Type B pancreatic cell (in vitro differentiated cells): ENCODE results near the gene CROCC2. TPM values are rescaled to one million over a fixed set of nuclear protein-coding genes. Genes with fewer than 3 reads are reported as not detected.

Experiments
- DNase-seq: peaks from one replicate; pipeline ENCODE4 v3.0.0; 2021; ENCODE audit warnings: mixed read lengths; ENCODE audit not compliant: unreplicated experiment; ENCODE audit errors: extremely low spot score
- H3K27ac Mint-ChIP-seq: 2 replicates; pipeline ENCODE4 v1.8.0; 2021; ENCODE audit warnings: mild to moderate bottlenecking, mixed read lengths
- H3K27me3 Mint-ChIP-seq: 2 replicates; pipeline ENCODE4 v1.8.0; 2021; ENCODE audit warnings: mixed read lengths
- H3K36me3 Mint-ChIP-seq: 2 replicates; pipeline ENCODE4 v1.8.0; 2021; ENCODE audit warnings: mixed read lengths
- H3K4me1 Mint-ChIP-seq: one replicate; pipeline ENCODE4 v1.8.0; 2021; ENCODE audit warnings: mixed read lengths; ENCODE audit not compliant: unreplicated experiment
- H3K4me3 Mint-ChIP-seq: 2 replicates; pipeline ENCODE4 v1.8.0; 2021; ENCODE audit warnings: mild to moderate bottlenecking, mixed read lengths
- H3K9me3 Mint-ChIP-seq: 2 replicates; pipeline ENCODE4 v1.8.0; 2021; ENCODE audit warnings: mixed read lengths
- CTCF ChIP-seq: fragments of 200-600 bp; sonication (generic); conservative IDR thresholded peaks from 2 replicates; pipeline ENCODE4 v1.5.0; 2021; ENCODE audit warnings: antibody characterized with exemption, mild to moderate bottlenecking
- total RNA-seq: library from RNA; stranded (reverse); gene quantifications from 2 replicates; pipeline ENCODE4 v1.2.1, GENCODE V29; 2021; ENCODE audit warnings: low replicate concordance

CROCC2 gene
- total RNA-seq, 1 donor from 2014 or later, result 0.68 TPM

- DNase-seq, result peak; percentile 65
- H3K4me1 Mint-ChIP-seq, result peaks cover 4% of the 10 kb centered on the region
- H3K27me3 Mint-ChIP-seq, result peaks cover 19% of the 10 kb centered on the region
These were observed 131.4 kb downstream of the CROCC2 start for GRCh38 chr2:241037498-241037897.

GRCh38 chr2:241038374-241039180 is 132.4 kb downstream of the CROCC2 start:
- Mint-ChIP-seq H3K9me3 (no peaks in the 10 kb centered on the region), H3K27me3 (peaks cover 20% of the 10 kb centered on the region), H3K27ac (no peak overlapping the region), H3K36me3 (peaks cover 22% of the 10 kb centered on the region), H3K4me1 (peaks cover 4% of the 10 kb centered on the region), H3K4me3 (no peak overlapping the region)
- peak; percentile 61 for DNase-seq
- TF ChIP-seq CTCF, result no peak

More at GRCh38 chr2:241037498-241037897, 131.4 kb downstream of the CROCC2 start:
- Mint-ChIP-seq H3K27ac (no peak overlapping the region), H3K9me3 (no peaks in the 10 kb centered on the region), H3K4me3 (no peak overlapping the region), H3K36me3 (peaks cover 17% of the 10 kb centered on the region)
- no peak for TF ChIP-seq CTCF

- Mint-ChIP-seq H3K27ac (no peak overlapping the region), H3K27me3 (peaks cover 17% of the 10 kb centered on the region), H3K4me3 (no peak overlapping the region), H3K36me3 (peaks cover 29% of the 10 kb centered on the region), H3K4me1 (peaks cover 4% of the 10 kb centered on the region), H3K9me3 (no peaks in the 10 kb centered on the region)
- no peak for TF ChIP-seq CTCF
- peak; percentile 52 for DNase-seq
These were observed 133.3 kb downstream of the CROCC2 start for GRCh38 chr2:241039416-241039815.

- H3K4me3 Mint-ChIP-seq, result no peak overlapping the region
- peak overlapping the region; percentile 21 for H3K27ac Mint-ChIP-seq
- peaks cover 14% of the 10 kb centered on the region for H3K27me3 Mint-ChIP-seq
- TF ChIP-seq CTCF, result no peak
- H3K36me3 Mint-ChIP-seq, result peaks cover 33% of the 10 kb centered on the region
- no peaks in the 10 kb centered on the region for H3K9me3 Mint-ChIP-seq
- H3K4me1 Mint-ChIP-seq, result peaks cover 4% of the 10 kb centered on the region
- DNase-seq, result peak; percentile 66
These were observed 134.1 kb downstream of the CROCC2 start for GRCh38 chr2:241040081-241040803.

- Mint-ChIP-seq H3K9me3 (no peaks in the 10 kb centered on the region), H3K4me3 (no peak overlapping the region), H3K36me3 (peaks cover 34% of the 10 kb centered on the region), H3K27me3 (peaks cover 17% of the 10 kb centered on the region), H3K4me1 (peaks cover 4% of the 10 kb centered on the region), H3K27ac (peak overlapping the region; percentile 31)
- peak; percentile 24 for DNase-seq
- TF ChIP-seq CTCF, result no peak
These were observed 135.5 kb downstream of the CROCC2 start for GRCh38 chr2:241041589-241042158.

Other genes with a start within 250 kb of the CROCC2 start
- 0.10 and 0.43 TPM in 2 replicates for gene AQP12B, start 223.5 kb upstream of the CROCC2 start, total RNA-seq
- 0.97 TPM in 1 of 2 replicates, not detected in the other for gene AQP12A, start 214.5 kb upstream of the CROCC2 start, total RNA-seq
- gene KIF1A, start 86.1 kb upstream of the CROCC2 start, total RNA-seq, result 78.4 and 112 TPM in 2 replicates
- gene AGXT, start 37.5 kb upstream of the CROCC2 start, total RNA-seq, result 0.51 and 1.00 TPM in 2 replicates
- gene MAB21L4, start 10.2 kb upstream of the CROCC2 start, total RNA-seq, result 62.0 and 157 TPM in 2 replicates
- gene SNED1, start 92.3 kb downstream of the CROCC2 start, total RNA-seq, result 9.7 and 140 TPM in 2 replicates
- gene MTERF4, start 196.0 kb downstream of the CROCC2 start, total RNA-seq, result 38.9 and 46.3 TPM in 2 replicates
- gene PASK, start 243.1 kb downstream of the CROCC2 start, total RNA-seq, result 31.8 and 50.9 TPM in 2 replicates
- gene PPP1R7, start 244.1 kb downstream of the CROCC2 start, total RNA-seq, result 50.7 and 52.4 TPM in 2 replicates